RCC 7860 (cell line): ENCODE results near the gene LLGL2.
"Not testable (repeated sequence)": the region's sequence is repeated elsewhere in the genome, so short reads cannot be mapped to it uniquely, and the experiment has no call there.

Experiments used
- DNase-seq: peaks from one replicate; pipeline ENCODE4 v3.0.0-alpha.2; 2015; ENCODE audit warnings: low spot score
- FAIRE-seq: peaks from 2 replicates; lab custom pipeline; 2012; peaks lifted over from hg19 to GRCh38; lab: Jason Lieb, UNC

Gene LLGL2

GRCh38 chr17:75524970-75525805, at the start of gene LLGL2:
Gene LLGL2, plus strand, starts transcription at chr17:75525697. Its CDS starts 17,730 bp downstream, at chr17:75543427.
- FAIRE-seq (no peak), DNase-seq (peak; percentile 59)

GRCh38 chr17:75475851-75476250, 49.6 kb upstream of the LLGL2 start:
- DNase-seq, result no peak
- no peak for FAIRE-seq

- DNase-seq (no peak), FAIRE-seq (no peak)
Measured at GRCh38 chr17:75476271-75476671, 49.2 kb upstream of the LLGL2 start.

GRCh38 chr17:75476752-75477489, 48.6 kb upstream of the LLGL2 start:
- FAIRE-seq (no peak), DNase-seq (no peak)

GRCh38 chr17:75477490-75477862, 48.0 kb upstream of the LLGL2 start:
- FAIRE-seq, DNase-seq: not testable (repeated sequence)

GRCh38 chr17:75478508-75478907, 47.0 kb upstream of the LLGL2 start:
- no peak for DNase-seq
- no peak for FAIRE-seq

GRCh38 chr17:75480281-75480680, 45.2 kb upstream of the LLGL2 start:
- DNase-seq (no peak), FAIRE-seq (no peak)

- DNase-seq, result no peak
Measured at GRCh38 chr17:75481194-75482068, 44.1 kb upstream of the LLGL2 start.

GRCh38 chr17:75482098-75482942, 43.2 kb upstream of the LLGL2 start:
- FAIRE-seq, result no peak

More at GRCh38 chr17:75481194-75482068, 44.1 kb upstream of the LLGL2 start:
- no peak for FAIRE-seq

GRCh38 chr17:75485688-75486087, 39.8 kb upstream of the LLGL2 start:
- DNase-seq, result no peak
- FAIRE-seq, result no peak

More at GRCh38 chr17:75482098-75482942, 43.2 kb upstream of the LLGL2 start:
- DNase-seq, result no peak

- DNase-seq (no peak), FAIRE-seq (no peak)
Measured at GRCh38 chr17:75486151-75486550, 39.3 kb upstream of the LLGL2 start.

- DNase-seq (no peak), FAIRE-seq (no peak)
Measured at GRCh38 chr17:75486951-75487350, 38.5 kb upstream of the LLGL2 start.

- DNase-seq (no peak), FAIRE-seq (no peak)
Measured at GRCh38 chr17:75487351-75488070, 38.0 kb upstream of the LLGL2 start.

GRCh38 chr17:75488693-75489510, 36.6 kb upstream of the LLGL2 start:
- DNase-seq, result no peak
- FAIRE-seq, result no peak

- DNase-seq (no peak), FAIRE-seq (no peak)
Measured at GRCh38 chr17:75489511-75489955, 36.0 kb upstream of the LLGL2 start.

- no peak for FAIRE-seq
- DNase-seq, result no peak
Measured at GRCh38 chr17:75490173-75490743, 35.2 kb upstream of the LLGL2 start.

GRCh38 chr17:75490953-75491649, 34.4 kb upstream of the LLGL2 start:
- FAIRE-seq (no peak), DNase-seq (no peak)

GRCh38 chr17:75491680-75492079, 33.8 kb upstream of the LLGL2 start:
- no peak for DNase-seq
- no peak for FAIRE-seq
